ENCODE data around the gene TRABD2A.

TRABD2A gene

GRCh38 chr2:84912984-84913383 lies 32.1 kb upstream of the TRABD2A start:
- no peak overlapping the region for H4K91ac ChIP-seq (ENCODE audit: low read length)
- H2BK120ac ChIP-seq (ENCODE audit: low read depth, low read length): no peak overlapping the region
- H3K79me1 ChIP-seq (replicated peaks; ENCODE audit: low read length, poor library complexity, severe bottlenecking): peaks cover 3% of the 10 kb centered on the region
- peaks cover 7 to 10% of the 10 kb centered on the region in 2 experiments for H3K36me3 ChIP-seq (ENCODE audit: control insufficient read depth in 1 of 2, insufficient read depth in 2 of 2, low read depth in 1 of 2, low read length in 2 of 2)
- no peak overlapping the region for H3K4me2 ChIP-seq (ENCODE audit: low read length, poor library complexity, severe bottlenecking)
- no peak overlapping the region for H3K14ac ChIP-seq (ENCODE audit: low read length in 2 of 2)
- H3K4me3 ChIP-seq (ENCODE audit: insufficient read depth in 1 of 2, low read depth in 1 of 2, low read length in 2 of 2): no peak overlapping the region
- no peaks in the 10 kb centered on the region for H3K9me3 ChIP-seq (ENCODE audit: control insufficient read depth, low read length)
- 95% methylated on average over 4 of the region's 4 CpGs for WGBS
- no peak overlapping the region for H2BK15ac ChIP-seq (ENCODE audit: low read depth, poor library complexity, severe bottlenecking)
- no peak overlapping the region for H3K27ac ChIP-seq (ENCODE audit: low read length, poor library complexity, severe bottlenecking)
- DNase-seq: no peak
- no peak overlapping the region for H2BK12ac ChIP-seq (ENCODE audit: low read length in 2 of 2)
- H3K4ac ChIP-seq (ENCODE audit: low read depth in 1 of 2, low read length in 2 of 2): no peak overlapping the region
- H4K8ac ChIP-seq (ENCODE audit: low read length): no peak overlapping the region
- H3K27me3 ChIP-seq (ENCODE audit: control insufficient read depth in 1 of 2, insufficient read depth in 1 of 2, low read length in 2 of 2): no peaks in the 10 kb centered on the region
- H2AFZ ChIP-seq (ENCODE audit: low read depth, low read length): no peak overlapping the region
- no peak overlapping the region for H2AK5ac ChIP-seq (ENCODE audit: low read length, severe bottlenecking)
- H3K18ac ChIP-seq (ENCODE audit: low read depth in 1 of 2, low read length in 2 of 2): no peak overlapping the region
- H3K4me1 ChIP-seq (ENCODE audit: control insufficient read depth, insufficient read depth, low read depth, low read length): no peaks in the 10 kb centered on the region
- no peak overlapping the region for H2BK5ac ChIP-seq (ENCODE audit: low read depth, low read length, poor library complexity, severe bottlenecking)
- no peak overlapping the region for H3K9ac ChIP-seq (ENCODE audit: low read length)
- H3K23ac ChIP-seq (ENCODE audit: low read length in 2 of 2): no peak overlapping the region

GRCh38 chr2:84911135-84911678 lies 30.3 kb upstream of the TRABD2A start:
- Histone ChIP-seq H3K18ac (ENCODE audit: low read depth in 1 of 2, low read length in 2 of 2) (no peak overlapping the region), H3K23ac (ENCODE audit: low read length in 2 of 2) (no peak overlapping the region), H3K36me3 (ENCODE audit: control insufficient read depth in 1 of 2, insufficient read depth in 2 of 2, low read depth in 1 of 2, low read length in 2 of 2) (peaks cover 15 to 20% of the 10 kb centered on the region in 2 experiments), H3K79me1 (replicated peaks; ENCODE audit: low read length, poor library complexity, severe bottlenecking) (peaks cover 3% of the 10 kb centered on the region), H2BK120ac (ENCODE audit: low read depth, low read length) (no peak overlapping the region), H2BK15ac (ENCODE audit: low read depth, poor library complexity, severe bottlenecking) (no peak overlapping the region), H3K9ac (ENCODE audit: low read length) (no peak overlapping the region), H3K9me3 (ENCODE audit: control insufficient read depth, low read length) (no peaks in the 10 kb centered on the region), H3K27ac (ENCODE audit: low read length, poor library complexity, severe bottlenecking) (no peak overlapping the region), H3K27me3 (ENCODE audit: control insufficient read depth in 1 of 2, insufficient read depth in 1 of 2, low read length in 2 of 2) (no peaks in the 10 kb centered on the region), H3K4ac (ENCODE audit: low read depth in 1 of 2, low read length in 2 of 2) (no peak overlapping the region), H4K8ac (ENCODE audit: low read length) (no peak overlapping the region), H2BK5ac (ENCODE audit: low read depth, low read length, poor library complexity, severe bottlenecking) (no peak overlapping the region), H2AFZ (ENCODE audit: low read depth, low read length) (no peak overlapping the region), H3K4me3 (ENCODE audit: insufficient read depth in 1 of 2, low read depth in 1 of 2, low read length in 2 of 2) (no peak overlapping the region), H3K4me1 (ENCODE audit: control insufficient read depth, insufficient read depth, low read depth, low read length) (peaks cover 2% of the 10 kb centered on the region), H3K4me2 (ENCODE audit: low read length, poor library complexity, severe bottlenecking) (no peak overlapping the region), H2AK5ac (ENCODE audit: low read length, severe bottlenecking) (no peak overlapping the region), H2BK12ac (ENCODE audit: low read length in 2 of 2) (no peak overlapping the region), H3K14ac (ENCODE audit: low read length in 2 of 2) (no peak overlapping the region), H4K91ac (ENCODE audit: low read length) (no peak overlapping the region)
- 96% methylated on average over 4 of the region's 5 CpGs for WGBS
- DNase-seq: no peak

- no peak overlapping the region for H2AK5ac ChIP-seq (ENCODE audit: low read length, severe bottlenecking)
- peak overlapping the region; percentile 49 for H4K91ac ChIP-seq (ENCODE audit: low read length)
- H2BK120ac ChIP-seq (ENCODE audit: low read depth, low read length): peak overlapping the region; percentile 38
- H3K4me2 ChIP-seq (ENCODE audit: low read length, poor library complexity, severe bottlenecking): no peak overlapping the region
- peaks cover 2% of the 10 kb centered on the region for H3K4me1 ChIP-seq (ENCODE audit: control insufficient read depth, insufficient read depth, low read depth, low read length)
- DNase-seq: no peak
- H4K8ac ChIP-seq (ENCODE audit: low read length): peak overlapping the region; percentile 32
- H3K4me3 ChIP-seq (ENCODE audit: insufficient read depth in 1 of 2, low read depth in 1 of 2, low read length in 2 of 2): no peak overlapping the region
- H3K36me3 ChIP-seq (ENCODE audit: control insufficient read depth in 1 of 2, insufficient read depth in 2 of 2, low read depth in 1 of 2, low read length in 2 of 2): peaks cover 17 to 21% of the 10 kb centered on the region in 2 experiments
- 98% methylated on average over 2 of the region's 2 CpGs for WGBS
- H3K4ac ChIP-seq (ENCODE audit: low read depth in 1 of 2, low read length in 2 of 2): no peak overlapping the region
- no peak overlapping the region for H2BK5ac ChIP-seq (ENCODE audit: low read depth, low read length, poor library complexity, severe bottlenecking)
- no peak overlapping the region for H3K9ac ChIP-seq (ENCODE audit: low read length)
- H2AFZ ChIP-seq (ENCODE audit: low read depth, low read length): no peak overlapping the region
- H2BK15ac ChIP-seq (ENCODE audit: low read depth, poor library complexity, severe bottlenecking): no peak overlapping the region
- no peaks in the 10 kb centered on the region for H3K9me3 ChIP-seq (ENCODE audit: control insufficient read depth, low read length)
- H3K18ac ChIP-seq (ENCODE audit: low read depth in 1 of 2, low read length in 2 of 2): no peak overlapping the region
- H2BK12ac ChIP-seq (ENCODE audit: low read length in 2 of 2): peak overlapping the region in 1 of 2 experiments; percentile 61
- peaks cover 3% of the 10 kb centered on the region for H3K79me1 ChIP-seq (replicated peaks; ENCODE audit: low read length, poor library complexity, severe bottlenecking)
- H3K27ac ChIP-seq (ENCODE audit: low read length, poor library complexity, severe bottlenecking): no peak overlapping the region
- H3K27me3 ChIP-seq (ENCODE audit: control insufficient read depth in 1 of 2, insufficient read depth in 1 of 2, low read length in 2 of 2): no peaks in the 10 kb centered on the region
- H3K23ac ChIP-seq (ENCODE audit: low read length in 2 of 2): no peak overlapping the region
- H3K14ac ChIP-seq (ENCODE audit: low read length in 2 of 2): no peak overlapping the region
These were observed 28.2 kb upstream of the TRABD2A start for GRCh38 chr2:84908948-84909713.

GRCh38 chr2:84906900-84907714 lies 26.2 kb upstream of the TRABD2A start:
- peak overlapping the region in 1 of 2 experiments; percentile 15 for H2BK12ac ChIP-seq (ENCODE audit: low read length in 2 of 2)
- no peak overlapping the region for H4K91ac ChIP-seq (ENCODE audit: low read length)
- peaks cover 2% of the 10 kb centered on the region for H3K4me1 ChIP-seq (ENCODE audit: control insufficient read depth, insufficient read depth, low read depth, low read length)
- no peak overlapping the region for H2BK15ac ChIP-seq (ENCODE audit: low read depth, poor library complexity, severe bottlenecking)
- no peaks in the 10 kb centered on the region for H3K27me3 ChIP-seq (ENCODE audit: control insufficient read depth in 1 of 2, insufficient read depth in 1 of 2, low read length in 2 of 2)
- peak overlapping the region; percentile 86 for H3K27ac ChIP-seq (ENCODE audit: low read length, poor library complexity, severe bottlenecking)
- WGBS: 28% methylated on average over 14 of the region's 15 CpGs
- no peak overlapping the region for H2BK120ac ChIP-seq (ENCODE audit: low read depth, low read length)
- H3K4me3 ChIP-seq (ENCODE audit: insufficient read depth in 1 of 2, low read depth in 1 of 2, low read length in 2 of 2): peak overlapping the region; percentile 52 to 99
- H3K9me3 ChIP-seq (ENCODE audit: control insufficient read depth, low read length): no peaks in the 10 kb centered on the region
- peak overlapping the region; percentile 41 to 49 for H3K4ac ChIP-seq (ENCODE audit: low read depth in 1 of 2, low read length in 2 of 2)
- H3K4me2 ChIP-seq (ENCODE audit: low read length, poor library complexity, severe bottlenecking): peak overlapping the region; percentile 82
- H3K79me1 ChIP-seq (replicated peaks; ENCODE audit: low read length, poor library complexity, severe bottlenecking): peaks cover 3% of the 10 kb centered on the region
- H3K23ac ChIP-seq (ENCODE audit: low read length in 2 of 2): no peak overlapping the region
- peak overlapping the region; percentile 56 for H4K8ac ChIP-seq (ENCODE audit: low read length)
- H3K14ac ChIP-seq (ENCODE audit: low read length in 2 of 2): no peak overlapping the region
- H2BK5ac ChIP-seq (ENCODE audit: low read depth, low read length, poor library complexity, severe bottlenecking): no peak overlapping the region
- DNase-seq: peak; percentile 83
- H3K36me3 ChIP-seq (ENCODE audit: control insufficient read depth in 1 of 2, insufficient read depth in 2 of 2, low read depth in 1 of 2, low read length in 2 of 2): peaks cover 17 to 21% of the 10 kb centered on the region in 2 experiments
- H3K9ac ChIP-seq (ENCODE audit: low read length): peak overlapping the region; percentile 100
- peak overlapping the region; percentile 45 for H2AK5ac ChIP-seq (ENCODE audit: low read length, severe bottlenecking)
- H2AFZ ChIP-seq (ENCODE audit: low read depth, low read length): no peak overlapping the region
- peak overlapping the region in 1 of 2 experiments; percentile 75 for H3K18ac ChIP-seq (ENCODE audit: low read depth in 1 of 2, low read length in 2 of 2)

All from mesenchymal stem cell (in vitro differentiated cells and primary cell).